ENCODE results near the gene C9orf78. TPM values are rescaled to one million over a fixed set of nuclear protein-coding genes. Genes with fewer than 3 reads are reported as not detected.

Gene C9orf78
- total RNA-seq, 1 donor from 2014 or later, result 19.2 TPM

GRCh38 chr9:129879991-129880653 is 45.0 kb upstream of the C9orf78 start:
- peaks cover 4 to 9% of the 10 kb centered on the region in 2 donors for H3K4me1 ChIP-seq
- no peak overlapping the region for H3K27ac ChIP-seq
- peaks cover 0 to 37% of the 10 kb centered on the region in 2 donors for H3K36me3 ChIP-seq
- TF ChIP-seq CTCF (IDR thresholded peaks at IDR 0.05), result no peak
- no peak overlapping the region for H3K4me3 ChIP-seq
- DNase-seq (ENCODE audit: low spot score in 2 of 2), result no peak
- intact Hi-C loops (cut with DNase I), result loop anchor here (5.0 kb wide), 2 partner anchors 43 to 357 kb away; partner anchors contain the start of genes C9orf78 and USP20
- no peaks in the 10 kb centered on the region for H3K27me3 ChIP-seq
- no peaks in the 10 kb centered on the region for H3K9me3 ChIP-seq

GRCh38 chr9:129879103-129879699 is 44.1 kb upstream of the C9orf78 start:
- peaks cover 0 to 46% of the 10 kb centered on the region in 2 donors for H3K36me3 ChIP-seq
- H3K27ac ChIP-seq, result no peak overlapping the region
- intact Hi-C loops (cut with DNase I), result no loop called here
- peaks cover 0 to 2% of the 10 kb centered on the region in 2 donors for H3K4me1 ChIP-seq
- no peak overlapping the region for H3K4me3 ChIP-seq
- no peaks in the 10 kb centered on the region for H3K27me3 ChIP-seq
- TF ChIP-seq CTCF (IDR thresholded peaks at IDR 0.05), result no peak
- no peak for DNase-seq (ENCODE audit: low spot score in 2 of 2)
- H3K9me3 ChIP-seq, result no peaks in the 10 kb centered on the region

- Histone ChIP-seq H3K4me1 (no peaks in the 10 kb centered on the region), H3K27ac (no peak overlapping the region), H3K9me3 (no peaks in the 10 kb centered on the region), H3K27me3 (no peaks in the 10 kb centered on the region), H3K36me3 (peaks cover 0 to 56% of the 10 kb centered on the region in 2 donors), H3K4me3 (no peak overlapping the region)
- DNase-seq (ENCODE audit: low spot score in 2 of 2), result no peak
- intact Hi-C loops (cut with DNase I), result no loop called here
- no peak for TF ChIP-seq CTCF (IDR thresholded peaks at IDR 0.05)
These were observed 43.2 kb upstream of the C9orf78 start for GRCh38 chr9:129878291-129878690.

GRCh38 chr9:129876815-129877214 is 41.7 kb upstream of the C9orf78 start:
- no peaks in the 10 kb centered on the region for H3K4me1 ChIP-seq
- H3K4me3 ChIP-seq, result no peak overlapping the region
- intact Hi-C loops (cut with DNase I), result no loop called here
- H3K27me3 ChIP-seq, result no peaks in the 10 kb centered on the region
- no peak for TF ChIP-seq CTCF (IDR thresholded peaks at IDR 0.05)
- H3K36me3 ChIP-seq, result peaks cover 0 to 50% of the 10 kb centered on the region in 2 donors
- no peaks in the 10 kb centered on the region for H3K9me3 ChIP-seq
- no peak for DNase-seq (ENCODE audit: low spot score in 2 of 2)
- no peak overlapping the region for H3K27ac ChIP-seq

GRCh38 chr9:129875687-129876395 is 40.8 kb upstream of the C9orf78 start:
- intact Hi-C loops (cut with DNase I), result no loop called here
- Histone ChIP-seq H3K9me3 (no peaks in the 10 kb centered on the region), H3K36me3 (peaks cover 0 to 42% of the 10 kb centered on the region in 2 donors), H3K27me3 (no peaks in the 10 kb centered on the region), H3K4me1 (no peaks in the 10 kb centered on the region), H3K4me3 (no peak overlapping the region), H3K27ac (no peak overlapping the region)
- DNase-seq (ENCODE audit: low spot score in 2 of 2), result no peak
- no peak for TF ChIP-seq CTCF (IDR thresholded peaks at IDR 0.05)
